Caco-2 (cell line): Measurements from ENCODE around the gene CECR2. TPM values are rescaled to one million over a fixed set of nuclear protein-coding genes. Genes with fewer than 3 reads are reported as not detected.

Experiments
- BruUV-seq: library from RNA; stranded (reverse); fragments of 400-500 nt; replicated peaks from 2 replicates; lab custom pipeline; 2021; lab: Mats Ljungman, UMichigan
- CTCF ChIA-PET: fragments of 300-600 bp; sonication (Branson Sonifier 250); formaldehyde crosslinking; loops from one replicate; lab custom pipeline; 2022; ENCODE audit warnings: antibody characterized with exemption; lab: Charles Lee
- POLR2A ChIA-PET: fragments of 300-600 bp; sonication (Branson Sonifier 250); formaldehyde crosslinking; loops from one replicate; lab custom pipeline; 2022; ENCODE audit warnings: antibody characterized with exemption; lab: Charles Lee
- DNase-seq, 2 experiments: peaks; one replicate each; pipeline versions ENCODE4 v3.0.0 to v3.0.0-alpha.2; 2020 to 2022
- H3K27me3 ChIP-seq: replicated peaks from 2 replicates; pipeline ENCODE4 v1.6.0; 2011; ENCODE audit warnings: low read length; ENCODE audit not compliant: control insufficient read depth, insufficient read depth
- H3K36me3 ChIP-seq: 2 replicates; pipeline ENCODE4 v1.5.1; 2011; ENCODE audit warnings: low read length; ENCODE audit not compliant: control insufficient read depth, insufficient read depth
- H3K4me1 ChIP-seq: fragments of 250-450 bp; sonication (Bioruptor Pico); 2 replicates; pipeline ENCODE4 v1.5.1; 2020; ENCODE audit warnings: mild to moderate bottlenecking
- H3K4me3 ChIP-seq: 2 replicates; pipeline ENCODE4 v1.5.1; 2011; ENCODE audit warnings: low read depth, mild to moderate bottlenecking, control low read depth, low read length
- H3K9me3 ChIP-seq: fragments of 250-450 bp; sonication (Bioruptor Pico); 2 replicates; pipeline ENCODE4 v1.5.1; 2020; ENCODE audit warnings: mild to moderate bottlenecking, moderate library complexity
- H3K27ac Mint-ChIP-seq: one replicate; pipeline ENCODE4 v1.8.0; 2022; ENCODE audit warnings: mixed read lengths; ENCODE audit not compliant: unreplicated experiment
- H3K27me3 Mint-ChIP-seq: one replicate; pipeline ENCODE4 v1.8.0; 2022; ENCODE audit warnings: mixed read lengths; ENCODE audit not compliant: insufficient read depth, unreplicated experiment
- H3K36me3 Mint-ChIP-seq: one replicate; pipeline ENCODE4 v1.8.0; 2022; ENCODE audit warnings: mild to moderate bottlenecking, mixed read lengths; ENCODE audit not compliant: insufficient read depth, unreplicated experiment
- H3K4me1 Mint-ChIP-seq: one replicate; pipeline ENCODE4 v1.8.0; 2022; ENCODE audit warnings: low read depth, mixed read lengths; ENCODE audit not compliant: unreplicated experiment
- H3K4me3 Mint-ChIP-seq: one replicate; pipeline ENCODE4 v1.8.0; 2022; ENCODE audit warnings: mild to moderate bottlenecking, moderate library complexity, mixed read lengths; ENCODE audit not compliant: unreplicated experiment
- H3K9me3 Mint-ChIP-seq: one replicate; pipeline ENCODE4 v1.8.0; 2022; ENCODE audit warnings: mixed read lengths; ENCODE audit not compliant: unreplicated experiment
- intact Hi-C: fragments of 100-400 bp; cut with micrococcal nuclease; formaldehyde crosslinking; loops from one replicate; pipeline ENCODE4 v1.10.0; 2022; ENCODE audit not compliant: unreplicated experiment
- total RNA-seq: library from RNA; stranded (reverse); gene quantifications from 2 replicates; pipeline ENCODE4 v1.2.3, GENCODE V29; 2022
- TF ChIP-seq, protein P1 (sequence below), 2 experiments: fragments of 200-600 bp in 1 of 2; IDR thresholded peaks; 1 replicate in 1 of 2; 2 replicates in 1 of 2; pipeline versions ENCODE4 v1.5.1 to v1.8.0; 2011 to 2022; ENCODE audit warnings: antibody characterized with exemption in 1 of 2, control low read depth in 1 of 2, inconsistent platforms in 1 of 2, low read depth in 1 of 2, low read length in 1 of 2, mild to moderate bottlenecking in 1 of 2, moderate library complexity in 1 of 2; ENCODE audit not compliant: insufficient read depth in 1 of 2, severe bottlenecking in 1 of 2, unreplicated experiment in 1 of 2

Gene CECR2
- total RNA-seq, 1 experiment from 2014 or later, result 1.1 TPM

DNA sequence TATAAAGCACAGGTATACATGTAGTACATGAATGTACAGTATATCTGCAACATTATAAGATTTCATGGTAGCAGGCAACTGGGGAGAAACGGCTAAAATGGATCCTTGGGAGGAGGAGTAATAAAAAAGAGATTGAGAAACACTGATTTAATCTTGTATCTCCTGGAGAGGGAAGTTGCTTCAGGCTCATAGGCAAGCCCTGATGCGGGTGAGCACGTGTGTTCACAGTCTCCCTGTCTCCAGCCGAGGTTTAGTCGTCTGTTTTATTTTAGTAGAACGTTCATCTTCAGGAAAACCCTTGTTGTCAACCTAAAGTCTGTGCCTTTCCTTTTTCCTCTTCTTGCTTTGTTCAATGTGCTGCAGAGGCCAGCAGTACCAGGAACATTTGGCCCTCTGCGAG lies 172.2 kb downstream of the CECR2 start:
- Mint-ChIP-seq H3K4me1 (peaks cover 15% of the 10 kb centered on the region), H3K36me3 (no peaks in the 10 kb centered on the region), H3K9me3 (no peaks in the 10 kb centered on the region), H3K27me3 (no peaks in the 10 kb centered on the region), H3K4me3 (no peak overlapping the region), H3K27ac (no peak overlapping the region)
- Histone ChIP-seq H3K27me3 (no peaks in the 10 kb centered on the region), H3K4me3 (no peak overlapping the region), H3K36me3 (no peaks in the 10 kb centered on the region), H3K4me1 (peaks cover 27% of the 10 kb centered on the region), H3K9me3 (no peaks in the 10 kb centered on the region)
- TF ChIP-seq, protein P1, sequence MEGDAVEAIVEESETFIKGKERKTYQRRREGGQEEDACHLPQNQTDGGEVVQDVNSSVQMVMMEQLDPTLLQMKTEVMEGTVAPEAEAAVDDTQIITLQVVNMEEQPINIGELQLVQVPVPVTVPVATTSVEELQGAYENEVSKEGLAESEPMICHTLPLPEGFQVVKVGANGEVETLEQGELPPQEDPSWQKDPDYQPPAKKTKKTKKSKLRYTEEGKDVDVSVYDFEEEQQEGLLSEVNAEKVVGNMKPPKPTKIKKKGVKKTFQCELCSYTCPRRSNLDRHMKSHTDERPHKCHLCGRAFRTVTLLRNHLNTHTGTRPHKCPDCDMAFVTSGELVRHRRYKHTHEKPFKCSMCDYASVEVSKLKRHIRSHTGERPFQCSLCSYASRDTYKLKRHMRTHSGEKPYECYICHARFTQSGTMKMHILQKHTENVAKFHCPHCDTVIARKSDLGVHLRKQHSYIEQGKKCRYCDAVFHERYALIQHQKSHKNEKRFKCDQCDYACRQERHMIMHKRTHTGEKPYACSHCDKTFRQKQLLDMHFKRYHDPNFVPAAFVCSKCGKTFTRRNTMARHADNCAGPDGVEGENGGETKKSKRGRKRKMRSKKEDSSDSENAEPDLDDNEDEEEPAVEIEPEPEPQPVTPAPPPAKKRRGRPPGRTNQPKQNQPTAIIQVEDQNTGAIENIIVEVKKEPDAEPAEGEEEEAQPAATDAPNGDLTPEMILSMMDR (IDR thresholded peaks at IDR 0.05; ENCODE audit: insufficient read depth in 1 of 2, low read depth in 1 of 2, low read length in 1 of 2, severe bottlenecking in 1 of 2, unreplicated experiment in 1 of 2), result no peak
- ChIA-PET POLR2A (no interaction called here), CTCF (no interaction called here)
- BruUV-seq, result no TSS peak
- DNase-seq, result no peak
- intact Hi-C loops, result no loop called here

DNA sequence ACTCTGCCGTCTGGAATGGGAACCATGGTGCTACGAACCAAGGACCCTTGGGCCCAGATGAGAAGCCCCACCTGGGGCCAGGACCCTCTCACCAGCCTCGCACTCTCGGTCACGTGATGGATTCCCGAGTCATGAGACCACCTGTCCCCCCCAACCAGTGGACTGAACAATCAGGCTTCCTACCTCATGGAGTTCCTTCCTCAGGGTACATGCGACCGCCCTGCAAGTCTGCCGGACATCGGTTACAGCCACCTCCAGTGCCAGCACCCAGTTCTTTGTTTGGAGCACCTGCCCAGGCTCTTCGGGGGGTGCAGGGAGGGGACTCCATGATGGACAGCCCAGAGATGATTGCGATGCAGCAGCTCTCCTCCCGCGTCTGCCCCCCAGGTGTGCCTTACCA lies 173.2 kb downstream of the CECR2 start:
- POLR2A ChIA-PET, result no interaction called here
- H3K36me3 Mint-ChIP-seq, result no peaks in the 10 kb centered on the region
- no peaks in the 10 kb centered on the region for H3K9me3 ChIP-seq

DNA sequence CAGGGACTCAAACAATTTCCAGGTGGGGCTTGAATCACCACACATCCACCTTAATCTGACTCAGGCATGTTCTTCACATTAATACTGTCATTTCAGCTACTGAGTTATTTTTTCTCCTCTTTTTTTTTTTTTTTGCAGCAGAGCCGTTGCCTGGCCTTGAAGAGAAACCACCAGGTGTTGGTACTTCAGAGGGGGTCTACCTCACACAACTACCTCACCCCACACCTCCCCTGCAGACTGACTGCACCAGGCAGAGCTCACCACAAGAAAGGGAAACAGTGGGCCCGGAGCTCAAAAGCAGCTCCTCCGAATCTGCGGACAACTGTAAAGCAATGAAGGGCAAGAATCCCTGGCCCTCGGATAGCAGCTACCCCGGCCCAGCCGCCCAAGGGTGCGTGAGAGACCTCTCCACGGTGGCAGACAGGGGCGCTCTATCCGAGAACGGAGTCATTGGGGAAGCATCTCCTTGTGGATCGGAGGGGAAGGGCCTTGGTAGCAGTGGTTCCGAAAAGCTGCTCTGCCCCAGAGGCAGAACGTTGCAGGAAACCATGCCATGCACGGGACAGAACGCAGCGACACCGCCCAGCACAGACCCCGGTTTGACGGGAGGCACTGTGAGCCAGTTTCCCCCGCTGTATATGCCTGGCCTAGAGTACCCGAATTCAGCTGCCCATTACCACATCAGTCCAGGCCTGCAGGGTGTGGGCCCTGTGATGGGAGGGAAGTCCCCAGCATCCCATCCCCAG lies 178.9 kb downstream of the CECR2 start:
- intact Hi-C loops, result no loop called here
- H3K4me3 ChIP-seq, result no peak overlapping the region
- no peak overlapping the region for H3K27ac Mint-ChIP-seq
- H3K4me3 Mint-ChIP-seq, result no peak overlapping the region
- H3K27me3 Mint-ChIP-seq, result no peaks in the 10 kb centered on the region
- no peaks in the 10 kb centered on the region for H3K36me3 Mint-ChIP-seq
- TF ChIP-seq, protein P1 (IDR thresholded peaks at IDR 0.05; ENCODE audit: insufficient read depth in 1 of 2, low read depth in 1 of 2, low read length in 1 of 2, severe bottlenecking in 1 of 2, unreplicated experiment in 1 of 2), result no peak
- no peaks in the 10 kb centered on the region for H3K4me1 ChIP-seq
- POLR2A ChIA-PET, result no interaction called here
- no TSS peak for BruUV-seq
- no peaks in the 10 kb centered on the region for H3K9me3 Mint-ChIP-seq
- H3K27me3 ChIP-seq, result no peaks in the 10 kb centered on the region
- no peaks in the 10 kb centered on the region for H3K4me1 Mint-ChIP-seq
- no peaks in the 10 kb centered on the region for H3K9me3 ChIP-seq
- CTCF ChIA-PET, result interaction anchor here (1.1 kb wide), 1 partner anchor 10 kb away, joined by 4 read pairs; no protein-coding TSS in a partner anchor
- H3K36me3 ChIP-seq, result no peaks in the 10 kb centered on the region
- DNase-seq, result no peak

More for the DNA sequence above, 173.2 kb downstream of the CECR2 start:
- CTCF ChIA-PET, result no interaction called here
- Histone ChIP-seq H3K4me3 (no peak overlapping the region), H3K4me1 (peaks cover 20% of the 10 kb centered on the region), H3K27me3 (no peaks in the 10 kb centered on the region), H3K36me3 (no peaks in the 10 kb centered on the region)
- H3K4me1 Mint-ChIP-seq, result peaks cover 15% of the 10 kb centered on the region
- H3K9me3 Mint-ChIP-seq, result no peaks in the 10 kb centered on the region
- H3K27me3 Mint-ChIP-seq, result no peaks in the 10 kb centered on the region
- H3K27ac Mint-ChIP-seq, result no peak overlapping the region
- DNase-seq, result no peak
- intact Hi-C loops, result no loop called here
- TF ChIP-seq, protein P1 (IDR thresholded peaks at IDR 0.05; ENCODE audit: insufficient read depth in 1 of 2, low read depth in 1 of 2, low read length in 1 of 2, severe bottlenecking in 1 of 2, unreplicated experiment in 1 of 2), result no peak
- no TSS peak for BruUV-seq
- no peak overlapping the region for H3K4me3 Mint-ChIP-seq
